ENCODE measurements around the gene EVI2A. TPM values are rescaled to one million over a fixed set of nuclear protein-coding genes. Genes with fewer than 3 reads are reported as not detected.

The EVI2A gene
- total and polyA plus RNA-seq, 2 experiments from 2014 or later, result 1.3 TPM; not detected in 1

GRCh38 chr17:31308372-31309334 is 12.8 kb downstream of the EVI2A start (continued):
- TF ChIP-seq, protein P1, sequence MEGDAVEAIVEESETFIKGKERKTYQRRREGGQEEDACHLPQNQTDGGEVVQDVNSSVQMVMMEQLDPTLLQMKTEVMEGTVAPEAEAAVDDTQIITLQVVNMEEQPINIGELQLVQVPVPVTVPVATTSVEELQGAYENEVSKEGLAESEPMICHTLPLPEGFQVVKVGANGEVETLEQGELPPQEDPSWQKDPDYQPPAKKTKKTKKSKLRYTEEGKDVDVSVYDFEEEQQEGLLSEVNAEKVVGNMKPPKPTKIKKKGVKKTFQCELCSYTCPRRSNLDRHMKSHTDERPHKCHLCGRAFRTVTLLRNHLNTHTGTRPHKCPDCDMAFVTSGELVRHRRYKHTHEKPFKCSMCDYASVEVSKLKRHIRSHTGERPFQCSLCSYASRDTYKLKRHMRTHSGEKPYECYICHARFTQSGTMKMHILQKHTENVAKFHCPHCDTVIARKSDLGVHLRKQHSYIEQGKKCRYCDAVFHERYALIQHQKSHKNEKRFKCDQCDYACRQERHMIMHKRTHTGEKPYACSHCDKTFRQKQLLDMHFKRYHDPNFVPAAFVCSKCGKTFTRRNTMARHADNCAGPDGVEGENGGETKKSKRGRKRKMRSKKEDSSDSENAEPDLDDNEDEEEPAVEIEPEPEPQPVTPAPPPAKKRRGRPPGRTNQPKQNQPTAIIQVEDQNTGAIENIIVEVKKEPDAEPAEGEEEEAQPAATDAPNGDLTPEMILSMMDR (conservative IDR thresholded peaks at IDR 0.05; ENCODE audit: low read depth in 2 of 2), result no peak
- no peak for TF ChIP-seq POLR2AphosphoS5 (IDR thresholded peaks at IDR 0.05; ENCODE audit: low read depth)
- no peak for TF ChIP-seq JUNB (IDR thresholded peaks at IDR 0.05; ENCODE audit: unreplicated experiment)

DNA sequence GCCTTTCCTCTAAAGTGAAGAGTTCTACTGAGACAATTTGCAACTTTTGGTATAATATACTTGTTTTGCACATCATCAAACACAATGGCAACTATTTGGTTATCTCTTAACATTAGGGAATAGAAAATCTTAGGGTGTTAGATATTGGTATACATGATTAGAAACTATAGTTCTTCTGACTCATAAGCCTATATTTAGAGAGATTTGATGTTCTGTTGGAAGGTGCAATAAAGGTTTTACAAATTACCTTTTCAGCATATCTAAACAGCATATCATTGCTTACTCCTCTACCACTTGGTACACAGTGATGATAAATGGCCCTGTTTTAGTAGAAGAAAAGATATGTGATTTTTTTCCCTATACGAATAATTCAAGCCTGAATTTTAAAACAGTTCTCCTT is 13.8 kb downstream of the EVI2A start:
- Histone ChIP-seq H3F3A (replicated peaks; ENCODE audit: low read depth) (no peaks in the 10 kb centered on the region), H3K27me3 (ENCODE audit: insufficient read depth) (no peaks in the 10 kb centered on the region), H3K4me3 (no peak overlapping the region), H3K4me2 (no peak overlapping the region), H3K36me3 (ENCODE audit: insufficient read depth) (no peaks in the 10 kb centered on the region), H3K79me2 (replicated peaks; ENCODE audit: insufficient read depth) (no peaks in the 10 kb centered on the region), H4K20me1 (replicated peaks; ENCODE audit: insufficient read depth) (no peaks in the 10 kb centered on the region; the same call in 1 of the 2 replicates), H3K27ac (ENCODE audit: low read depth) (no peak overlapping the region), H2AFZ (no peak overlapping the region), H3K9me2 (ENCODE audit: insufficient read depth) (peaks cover 7% of the 10 kb centered on the region; the same call in 1 of the 2 replicates), H3K4me1 (ENCODE audit: insufficient read depth) (peaks cover 5% of the 10 kb centered on the region; the same call in 1 of the 2 replicates)
- peaks cover 9% of the 10 kb centered on the region for H3K4me1 Mint-ChIP-seq
- no peak overlapping the region for H3K27ac Mint-ChIP-seq
- no peaks in the 10 kb centered on the region for H3K36me3 Mint-ChIP-seq (ENCODE audit: low read depth)
- no peak overlapping the region for H3K4me3 Mint-ChIP-seq
- TF ChIP-seq ZNF462 (CRISPR knock-in tag; IDR thresholded peaks at IDR 0.05) (no peak), EZH2phosphoT487 (IDR thresholded peaks at IDR 0.05; ENCODE audit: unreplicated experiment) (no peak), REST (IDR thresholded peaks at IDR 0.05; ENCODE audit: unreplicated experiment) (no peak), ZNF331 (CRISPR knock-in tag; IDR thresholded peaks at IDR 0.05; ENCODE audit: low read depth) (no peak), JUNB (IDR thresholded peaks at IDR 0.05; ENCODE audit: unreplicated experiment) (no peak), ZNF114 (CRISPR knock-in tag; IDR thresholded peaks at IDR 0.05) (no peak)
- ATAC-seq (no peak), DNase-seq (ENCODE audit: low spot score) (no peak)
- no peaks in the 10 kb centered on the region for H3K9me3 Mint-ChIP-seq
- no peaks in the 10 kb centered on the region for H3K27me3 Mint-ChIP-seq (ENCODE audit: insufficient read depth, low read depth, poor library complexity)

Measured in GM23338 (cell line).